Epithelial cell of proximal tubule (primary cell): ENCODE measurements around the gene PSMB3. TPM values are rescaled to one million over a fixed set of nuclear protein-coding genes. Genes with fewer than 3 reads are reported as not detected.

ENCODE experiments used
- DNase-seq: peaks from one replicate; pipeline ENCODE4 v3.0.0-alpha.2; 2011; ENCODE audit warnings: low read depth
- H3K4me3 ChIP-seq: 2 replicates; pipeline ENCODE4 v1.5.1; 2011; ENCODE audit warnings: low read depth, mild to moderate bottlenecking, low read length
- total RNA-seq: library from RNA; depleted of rRNA; stranded (reverse); fragments of >200 nt; gene quantifications from 2 replicates; pipeline ENCODE4 v1.2.3, GENCODE V29; 2015
- TF ChIP-seq, protein P1 (sequence below): conservative IDR thresholded peaks from 2 replicates; pipeline ENCODE4 v1.5.1; 2012; ENCODE audit warnings: low read depth, mild to moderate bottlenecking, low read length

The PSMB3 gene
- total RNA-seq, 1 donor from 2014 or later = 311 TPM

DNA sequence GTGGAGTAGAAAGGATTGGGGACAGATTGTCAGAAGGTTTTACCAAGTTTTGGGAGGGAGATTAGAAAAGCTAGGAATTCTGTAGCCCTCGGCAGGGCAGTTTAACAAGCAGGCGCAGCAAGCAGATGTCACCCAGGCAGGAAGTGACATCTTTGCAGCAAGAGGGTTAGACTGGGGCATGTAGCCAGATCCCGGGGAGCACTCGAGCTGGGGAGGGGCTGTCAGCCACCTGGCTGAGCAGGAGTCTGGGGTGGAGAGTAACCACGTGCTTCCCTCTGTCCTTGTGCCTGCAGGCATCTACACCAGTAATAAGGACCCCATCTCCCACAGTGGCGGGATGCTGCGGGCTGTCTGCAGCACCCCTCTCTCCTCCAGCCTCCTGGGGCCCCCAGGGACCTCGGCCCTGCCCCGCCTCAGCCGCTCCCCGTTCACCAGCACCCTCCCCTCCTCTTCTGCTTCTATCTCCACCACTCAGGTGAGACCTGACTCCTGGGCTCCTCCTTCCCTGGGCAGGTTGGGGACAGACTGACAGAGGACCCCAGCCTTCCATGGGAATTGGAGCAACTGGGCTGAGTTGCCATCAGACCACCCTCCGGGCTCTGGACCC lies 35.3 kb upstream of the PSMB3 start:
- TF ChIP-seq, protein P1, sequence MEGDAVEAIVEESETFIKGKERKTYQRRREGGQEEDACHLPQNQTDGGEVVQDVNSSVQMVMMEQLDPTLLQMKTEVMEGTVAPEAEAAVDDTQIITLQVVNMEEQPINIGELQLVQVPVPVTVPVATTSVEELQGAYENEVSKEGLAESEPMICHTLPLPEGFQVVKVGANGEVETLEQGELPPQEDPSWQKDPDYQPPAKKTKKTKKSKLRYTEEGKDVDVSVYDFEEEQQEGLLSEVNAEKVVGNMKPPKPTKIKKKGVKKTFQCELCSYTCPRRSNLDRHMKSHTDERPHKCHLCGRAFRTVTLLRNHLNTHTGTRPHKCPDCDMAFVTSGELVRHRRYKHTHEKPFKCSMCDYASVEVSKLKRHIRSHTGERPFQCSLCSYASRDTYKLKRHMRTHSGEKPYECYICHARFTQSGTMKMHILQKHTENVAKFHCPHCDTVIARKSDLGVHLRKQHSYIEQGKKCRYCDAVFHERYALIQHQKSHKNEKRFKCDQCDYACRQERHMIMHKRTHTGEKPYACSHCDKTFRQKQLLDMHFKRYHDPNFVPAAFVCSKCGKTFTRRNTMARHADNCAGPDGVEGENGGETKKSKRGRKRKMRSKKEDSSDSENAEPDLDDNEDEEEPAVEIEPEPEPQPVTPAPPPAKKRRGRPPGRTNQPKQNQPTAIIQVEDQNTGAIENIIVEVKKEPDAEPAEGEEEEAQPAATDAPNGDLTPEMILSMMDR = no peak
- no peak for DNase-seq
- H3K4me3 ChIP-seq = no peak overlapping the region

DNA sequence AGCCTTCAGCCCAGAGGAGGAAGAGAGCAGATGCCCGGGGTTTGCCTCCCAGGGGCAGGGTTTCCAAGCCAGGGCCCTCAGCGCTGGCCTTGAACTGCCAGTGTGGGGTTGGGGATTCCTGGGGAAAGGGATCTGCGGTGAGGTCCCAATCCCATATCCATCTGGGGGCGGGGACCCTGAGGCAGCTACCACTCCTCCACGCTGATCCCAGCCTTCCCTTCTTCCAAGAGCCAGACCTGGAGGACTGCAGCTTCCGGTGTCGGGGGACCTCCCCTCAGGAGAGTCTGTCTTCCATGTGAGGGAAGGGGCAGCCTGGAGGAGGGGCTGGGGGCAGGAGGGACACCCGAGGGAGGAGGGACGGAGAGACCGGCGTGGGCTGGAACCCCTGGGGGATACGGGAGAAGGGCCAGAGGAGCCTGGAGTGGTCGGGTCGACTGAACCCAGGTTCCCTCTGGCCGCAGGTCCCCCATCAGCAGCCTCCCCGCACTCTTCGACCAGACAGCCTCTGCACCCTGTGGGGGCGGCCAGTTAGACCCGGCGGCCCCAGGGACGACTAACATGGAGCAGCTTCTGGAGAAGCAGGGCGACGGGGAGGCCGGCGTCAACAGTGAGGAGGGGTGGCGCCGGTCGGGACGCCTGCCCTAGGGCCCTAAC lies 33.1 kb upstream of the PSMB3 start:
- no peak overlapping the region for H3K4me3 ChIP-seq
- DNase-seq = no peak
- TF ChIP-seq, protein P1 = no peak

DNA sequence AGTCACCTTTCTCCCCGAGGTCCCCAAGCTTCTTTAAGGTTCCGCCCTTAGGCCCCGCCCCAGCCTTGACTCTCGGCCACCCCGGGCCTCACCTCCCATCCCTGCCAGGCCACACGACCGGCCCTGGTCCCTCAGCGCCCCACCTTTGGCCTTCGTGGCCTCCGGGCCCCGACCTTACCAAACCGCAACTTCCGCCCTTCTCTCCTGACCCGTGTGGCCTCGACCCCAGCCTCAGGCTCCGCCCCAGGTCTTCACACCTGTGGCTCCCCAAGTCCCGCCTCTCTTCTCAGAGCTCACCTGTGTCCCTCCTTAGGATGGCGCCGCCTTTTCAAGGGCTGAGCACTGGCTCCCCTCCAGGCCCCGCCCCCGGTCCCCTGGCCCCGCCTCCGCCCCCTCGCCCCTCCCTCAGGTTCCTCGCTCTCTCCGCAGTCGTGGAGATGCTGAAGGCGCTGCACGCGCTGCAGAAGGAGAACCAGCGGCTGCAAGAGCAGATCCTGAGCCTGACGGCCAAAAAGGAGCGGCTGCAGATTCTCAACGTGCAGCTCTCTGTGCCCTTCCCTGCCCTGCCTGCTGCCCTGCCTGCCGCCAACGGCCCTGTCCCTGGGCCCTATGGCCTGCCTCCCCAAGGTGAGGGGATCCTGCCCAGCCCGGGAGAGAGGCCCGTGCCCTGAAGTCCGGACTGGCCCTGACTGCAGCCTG lies 32.4 kb upstream of the PSMB3 start:
- DNase-seq = no peak
- TF ChIP-seq, protein P1 = no peak
- H3K4me3 ChIP-seq = no peak overlapping the region

DNA sequence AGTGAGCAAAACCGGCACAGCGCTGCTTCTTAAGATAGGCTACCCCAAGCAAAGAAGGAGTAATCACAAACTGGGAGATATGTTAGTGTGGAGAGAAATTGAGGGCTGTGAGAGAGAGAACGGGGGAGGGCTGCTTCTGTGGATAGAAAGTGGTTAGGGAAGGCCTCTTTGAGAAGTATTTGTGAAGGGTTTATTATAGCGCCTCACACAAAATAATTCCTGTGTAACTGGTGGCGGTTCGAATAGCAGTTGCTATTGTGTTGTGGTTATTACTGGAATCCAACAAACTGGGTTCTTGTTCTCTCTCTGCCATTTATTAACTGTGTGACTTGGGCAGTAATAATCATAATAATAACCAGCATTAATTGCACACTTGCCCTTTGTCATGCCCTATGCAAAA lies 31.6 kb upstream of the PSMB3 start:
- DNase-seq = no peak
- TF ChIP-seq, protein P1 = no peak
- no peak overlapping the region for H3K4me3 ChIP-seq

DNA sequence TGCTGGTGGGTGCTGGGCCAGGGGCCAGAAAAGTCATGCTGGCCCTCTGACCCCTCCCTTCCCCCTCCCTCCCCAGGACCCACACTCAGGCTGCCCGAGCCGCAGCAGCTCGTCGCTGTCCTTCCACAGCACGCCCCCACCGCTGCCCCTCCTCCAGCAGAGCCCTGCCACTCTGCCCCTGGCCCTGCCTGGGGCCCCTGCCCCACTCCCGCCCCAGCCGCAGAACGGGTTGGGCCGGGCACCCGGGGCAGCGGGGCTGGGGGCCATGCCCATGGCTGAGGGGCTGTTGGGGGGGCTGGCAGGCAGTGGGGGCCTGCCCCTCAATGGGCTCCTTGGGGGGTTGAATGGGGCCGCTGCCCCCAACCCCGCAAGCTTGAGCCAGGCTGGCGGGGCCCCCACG lies 30.7 kb upstream of the PSMB3 start:
- H3K4me3 ChIP-seq = no peak overlapping the region
- no peak for DNase-seq
- TF ChIP-seq, protein P1 = no peak

DNA sequence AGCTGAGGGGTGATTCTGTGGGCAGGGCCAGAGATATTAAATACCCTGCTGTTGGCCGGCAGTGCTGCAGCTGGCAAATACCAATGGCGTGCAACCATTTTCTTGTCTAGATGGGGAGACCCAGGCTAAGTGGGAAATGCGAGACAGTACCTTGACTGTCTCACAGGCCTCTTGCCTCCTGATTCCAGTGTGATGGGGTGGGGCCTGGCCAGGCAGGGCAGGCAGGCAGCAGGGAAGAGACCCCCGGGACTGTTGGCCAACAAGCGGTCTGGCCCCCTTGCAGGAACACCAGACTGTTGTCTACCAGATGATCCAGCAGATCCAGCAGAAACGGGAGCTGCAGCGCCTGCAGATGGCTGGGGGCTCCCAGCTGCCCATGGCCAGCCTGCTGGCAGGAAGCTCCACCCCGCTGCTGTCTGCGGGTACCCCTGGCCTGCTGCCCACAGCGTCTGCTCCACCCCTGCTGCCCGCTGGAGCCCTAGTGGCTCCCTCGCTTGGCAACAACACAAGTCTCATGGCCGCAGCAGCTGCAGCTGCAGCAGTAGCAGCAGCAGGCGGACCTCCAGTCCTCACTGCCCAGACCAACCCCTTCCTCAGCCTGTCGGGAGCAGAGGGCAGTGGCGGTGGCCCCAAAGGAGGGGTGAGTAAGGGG lies 28.1 kb upstream of the PSMB3 start:
- TF ChIP-seq, protein P1 = no peak
- DNase-seq = no peak
- H3K4me3 ChIP-seq = no peak overlapping the region
